Neuronal stem cell (in vitro differentiated cells): ENCODE measurements around the gene ARHGAP42.

Experiments
- DNase-seq: peaks from one replicate; pipeline ENCODE4 v3.0.0-alpha.2; 2013; ENCODE audit warnings: low spot score
- H2AFZ ChIP-seq: one replicate; pipeline ENCODE4 v1.6.1; 2013; ENCODE audit warnings: mild to moderate bottlenecking, low read length, inconsistent platforms
- H2AK5ac ChIP-seq: 2 replicates; pipeline ENCODE4 v1.6.1; 2013; ENCODE audit warnings: low read depth, mild to moderate bottlenecking, inconsistent platforms, low read length, moderate library complexity, mixed read lengths
- H2BK120ac ChIP-seq: 2 replicates; pipeline ENCODE4 v1.6.1; 2013; ENCODE audit warnings: low read depth, mild to moderate bottlenecking, inconsistent platforms, low read length, moderate library complexity, mixed read lengths
- H2BK12ac ChIP-seq: one replicate; pipeline ENCODE4 v1.6.1; 2013; ENCODE audit warnings: low read length, inconsistent platforms
- H2BK15ac ChIP-seq: 2 replicates; pipeline ENCODE4 v1.6.1; 2013; ENCODE audit warnings: mild to moderate bottlenecking, low read length, inconsistent platforms, mixed read lengths
- H2BK5ac ChIP-seq: one replicate; pipeline ENCODE4 v1.6.1; 2013; ENCODE audit warnings: inconsistent platforms, mild to moderate bottlenecking, low read length, moderate library complexity
- H3K14ac ChIP-seq: one replicate; pipeline ENCODE4 v1.6.1; 2013; ENCODE audit warnings: low read length, inconsistent platforms
- H3K18ac ChIP-seq: 2 replicates; pipeline ENCODE4 v1.6.1; 2013; ENCODE audit warnings: low read length, inconsistent platforms
- H3K23ac ChIP-seq: 2 replicates; pipeline ENCODE4 v1.6.1; 2013; ENCODE audit warnings: low read depth, mild to moderate bottlenecking, mixed read lengths, low read length, inconsistent platforms; ENCODE audit not compliant: poor library complexity
- H3K27ac ChIP-seq: replicated peaks from 3 replicates; pipeline ENCODE4 v1.5.1; 2013; ENCODE audit warnings: low read length, inconsistent platforms
- H3K27me3 ChIP-seq, 3 experiments: 2 replicates each; pipeline ENCODE4 v1.6.1; 2013; ENCODE audit warnings: low read length in 3 of 3, mild to moderate bottlenecking in 2 of 3, inconsistent platforms in 1 of 3, low read depth in 1 of 3, mixed read lengths in 1 of 3, moderate library complexity in 1 of 3; ENCODE audit not compliant: control insufficient read depth in 3 of 3, insufficient read depth in 3 of 3
- H3K36me3 ChIP-seq, 2 donors: replicated peaks in 1 of 2; 2 replicates each; pipeline ENCODE4 v1.6.1; 2013; ENCODE audit warnings: low read length in 2 of 2; ENCODE audit not compliant: control insufficient read depth in 2 of 2, insufficient read depth in 2 of 2
- H3K4ac ChIP-seq: 2 replicates; pipeline ENCODE4 v1.6.1; 2013; ENCODE audit warnings: inconsistent platforms, mild to moderate bottlenecking, low read length, moderate library complexity
- H3K4me1 ChIP-seq, 2 donors: 1 replicate in 1 of 2; 2 replicates in 1 of 2; pipeline ENCODE4 v1.6.1; 2013; ENCODE audit warnings: low read length in 2 of 2, low read depth in 1 of 2; ENCODE audit not compliant: control insufficient read depth in 2 of 2, insufficient read depth in 1 of 2
- H3K4me2 ChIP-seq: one replicate; pipeline ENCODE4 v1.6.1; 2013; ENCODE audit warnings: mild to moderate bottlenecking, low read length, inconsistent platforms; ENCODE audit not compliant: insufficient read depth, poor library complexity, severe bottlenecking
- H3K4me3 ChIP-seq, 2 donors: 2 replicates each; pipeline ENCODE4 v1.5.1; 2013; ENCODE audit warnings: low read length in 2 of 2, mild to moderate bottlenecking in 2 of 2, inconsistent platforms in 1 of 2, moderate library complexity in 1 of 2
- H3K79me1 ChIP-seq: one replicate; pipeline ENCODE4 v1.6.1; 2013; ENCODE audit warnings: low read depth, mild to moderate bottlenecking, inconsistent platforms, low read length, moderate library complexity
- H3K9ac ChIP-seq: one replicate; pipeline ENCODE4 v1.6.1; 2013; ENCODE audit warnings: mild to moderate bottlenecking, low read depth, low read length, inconsistent platforms; ENCODE audit not compliant: poor library complexity
- H3K9me3 ChIP-seq, 2 donors: replicated peaks in 1 of 2; 2 replicates each; pipeline versions ENCODE3 to v1.6.1; 2013; ENCODE audit warnings: low read length in 2 of 2, mild to moderate bottlenecking in 2 of 2, inconsistent platforms in 1 of 2, low read depth in 1 of 2, mixed read lengths in 1 of 2, moderate library complexity in 1 of 2; ENCODE audit not compliant: control insufficient read depth in 2 of 2, insufficient read depth in 1 of 2
- H4K8ac ChIP-seq: one replicate; pipeline ENCODE4 v1.6.1; 2013; ENCODE audit warnings: low read depth, mild to moderate bottlenecking, inconsistent platforms, low read length, moderate library complexity
- H4K91ac ChIP-seq: one replicate; pipeline ENCODE4 v1.6.1; 2013; ENCODE audit warnings: low read length, low read depth, mild to moderate bottlenecking, inconsistent platforms; ENCODE audit not compliant: poor library complexity
- WGBS, 2 donors: extraction: QIAGEN DNeasy Blood & Tissue Kit; methylation state at CpG; one replicate each; pipeline ENCODE4 v1.1.7; 2013; ENCODE audit warnings: missing lambda C conversion rate in 2 of 2, mixed read lengths in 1 of 2; ENCODE audit not compliant: insufficient read length in 2 of 2, insufficient replicate concordance in 1 of 2; ENCODE audit errors: extremely low coverage in 2 of 2; 5-methylcytosine and 5-hydroxymethylcytosine counted together

ARHGAP42 gene

DNA sequence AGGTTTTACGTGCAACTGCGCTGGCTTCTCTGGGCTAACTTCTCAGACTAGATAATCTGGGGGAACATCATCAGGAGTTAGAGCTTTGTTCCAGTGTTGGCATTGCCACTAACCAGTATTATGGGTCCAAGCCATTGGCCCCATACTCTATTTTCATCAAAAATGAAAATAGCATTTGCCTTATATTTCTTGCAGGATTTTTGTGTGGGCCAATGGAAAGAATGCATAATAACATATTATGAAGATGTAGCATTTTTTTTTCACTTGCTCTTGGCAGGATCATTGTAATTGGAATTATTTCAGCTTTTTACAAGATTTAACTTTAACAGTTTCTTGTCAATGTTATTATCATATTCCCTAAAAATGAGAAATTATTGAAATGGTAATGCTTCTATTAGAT is 16.1 kb downstream of the ARHGAP42 start:
- Histone ChIP-seq H3K4me2 (no peak overlapping the region), H3K4me3 (no peak overlapping the region), H3K9me3 (peaks cover 0 to 6% of the 10 kb centered on the region in 2 donors), H3K23ac (no peak overlapping the region), H3K4me1 (peaks cover 0 to 5% of the 10 kb centered on the region in 2 donors), H3K27ac (no peak overlapping the region), H3K14ac (no peak overlapping the region), H3K79me1 (no peaks in the 10 kb centered on the region), H3K18ac (no peak overlapping the region), H2BK12ac (no peak overlapping the region), H2AFZ (no peak overlapping the region), H4K8ac (no peak overlapping the region), H3K36me3 (no peaks in the 10 kb centered on the region), H3K4ac (no peak overlapping the region), H2BK15ac (no peak overlapping the region), H3K9ac (no peak overlapping the region), H2AK5ac (no peak overlapping the region), H2BK5ac (no peak overlapping the region), H2BK120ac (no peak overlapping the region), H3K27me3 (no peaks in the 10 kb centered on the region), H4K91ac (no peak overlapping the region)
- no CpG with 5 or more reads among the region's 2 CpGs for WGBS, 2 donors
- no peak for DNase-seq

DNA sequence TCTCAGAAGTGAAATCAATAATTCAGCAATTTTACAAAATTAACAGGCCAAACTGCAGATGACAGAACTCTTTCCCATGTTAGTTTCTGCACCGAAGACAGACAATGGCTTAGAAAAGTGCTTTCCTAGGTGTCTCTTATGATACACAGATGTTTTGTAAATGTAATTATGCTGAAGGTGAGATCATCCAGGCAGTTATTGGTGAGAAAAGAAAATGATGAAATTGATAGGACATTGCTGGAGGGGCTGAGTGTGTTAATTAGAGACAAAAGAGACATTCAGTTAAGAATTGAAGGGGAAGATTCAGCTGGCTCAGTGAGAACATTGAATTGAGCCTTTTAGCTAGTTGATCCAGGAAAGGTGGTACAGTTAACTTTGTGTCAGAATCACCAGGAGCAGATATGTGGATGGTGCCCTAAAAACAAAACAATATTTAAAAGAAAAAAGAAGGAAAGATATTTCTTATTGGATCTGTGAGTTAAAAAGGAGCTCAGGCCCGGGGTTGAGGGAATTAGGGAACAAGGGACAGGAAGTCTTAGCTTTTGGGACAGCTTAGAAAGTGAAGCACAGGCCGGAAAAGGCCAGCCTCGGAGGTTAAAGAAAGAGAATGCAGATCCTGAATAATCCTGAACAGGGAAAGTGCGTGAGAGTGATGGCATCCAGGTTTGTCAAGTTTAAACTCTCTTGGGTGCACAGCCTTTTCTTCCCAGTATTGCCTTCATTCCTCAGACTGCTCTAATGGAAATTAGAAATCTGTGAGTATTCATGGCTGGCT is 16.9 kb downstream of the ARHGAP42 start:
- DNase-seq: no peak
- H3K36me3 ChIP-seq: no peaks in the 10 kb centered on the region

DNA sequence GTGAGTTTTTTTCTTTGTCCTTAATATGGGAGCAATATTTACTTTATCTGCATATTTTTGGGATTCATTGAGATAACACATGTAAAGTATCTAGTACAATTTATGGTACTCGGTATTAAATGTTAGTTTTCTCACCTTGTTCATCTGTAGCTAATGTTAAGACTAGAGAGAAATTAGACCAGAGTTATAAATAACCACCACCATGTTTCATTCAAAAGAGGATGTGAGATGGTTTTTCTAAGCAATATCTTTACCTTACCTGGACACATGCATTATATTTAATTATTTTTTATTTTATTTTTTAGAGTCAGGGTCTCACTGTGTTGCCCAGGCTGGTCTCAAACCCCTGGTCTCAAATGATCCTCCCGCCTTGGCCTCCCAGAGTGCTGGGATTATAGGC is 18.4 kb downstream of the ARHGAP42 start:
- Histone ChIP-seq H3K4ac (no peak overlapping the region), H2BK120ac (no peak overlapping the region), H2BK15ac (no peak overlapping the region), H3K9ac (no peak overlapping the region), H3K23ac (no peak overlapping the region), H3K79me1 (no peaks in the 10 kb centered on the region), H3K18ac (no peak overlapping the region), H4K8ac (no peak overlapping the region), H3K4me3 (no peak overlapping the region), H2AK5ac (no peak overlapping the region), H2BK12ac (no peak overlapping the region), H3K4me1 (peaks cover 0 to 5% of the 10 kb centered on the region in 2 donors), H3K14ac (no peak overlapping the region), H3K27me3 (no peaks in the 10 kb centered on the region), H3K9me3 (peaks cover 0 to 6% of the 10 kb centered on the region in 2 donors), H2AFZ (no peak overlapping the region), H2BK5ac (no peak overlapping the region), H3K36me3 (no peaks in the 10 kb centered on the region), H3K27ac (no peak overlapping the region), H3K4me2 (no peak overlapping the region), H4K91ac (no peak overlapping the region)
- DNase-seq: no peak
- WGBS, 2 donors: no CpG with 5 or more reads among the region's 2 CpGs

More for the DNA sequence above, 16.9 kb downstream of the ARHGAP42 start:
- no peak overlapping the region for H2AK5ac ChIP-seq
- H3K27ac ChIP-seq: no peak overlapping the region
- H3K9me3 ChIP-seq: peaks cover 0 to 6% of the 10 kb centered on the region in 2 donors
- no peak overlapping the region for H3K14ac ChIP-seq
- no peaks in the 10 kb centered on the region for H3K27me3 ChIP-seq
- H2AFZ ChIP-seq: peak overlapping the region; percentile 3
- H3K9ac ChIP-seq: no peak overlapping the region
- no CpG with 5 or more reads among the region's 5 CpGs for WGBS, 2 donors
- H2BK12ac ChIP-seq: no peak overlapping the region
- H3K23ac ChIP-seq: no peak overlapping the region
- no peak overlapping the region for H3K4me2 ChIP-seq
- no peak overlapping the region for H2BK5ac ChIP-seq
- no peak overlapping the region for H3K4me3 ChIP-seq
- H3K18ac ChIP-seq: no peak overlapping the region
- no peak overlapping the region for H2BK15ac ChIP-seq
- peaks cover 0 to 5% of the 10 kb centered on the region in 2 donors for H3K4me1 ChIP-seq
- no peak overlapping the region for H4K8ac ChIP-seq
- no peak overlapping the region for H2BK120ac ChIP-seq
- no peak overlapping the region for H4K91ac ChIP-seq
- H3K79me1 ChIP-seq: no peaks in the 10 kb centered on the region
- H3K4ac ChIP-seq: no peak overlapping the region

DNA sequence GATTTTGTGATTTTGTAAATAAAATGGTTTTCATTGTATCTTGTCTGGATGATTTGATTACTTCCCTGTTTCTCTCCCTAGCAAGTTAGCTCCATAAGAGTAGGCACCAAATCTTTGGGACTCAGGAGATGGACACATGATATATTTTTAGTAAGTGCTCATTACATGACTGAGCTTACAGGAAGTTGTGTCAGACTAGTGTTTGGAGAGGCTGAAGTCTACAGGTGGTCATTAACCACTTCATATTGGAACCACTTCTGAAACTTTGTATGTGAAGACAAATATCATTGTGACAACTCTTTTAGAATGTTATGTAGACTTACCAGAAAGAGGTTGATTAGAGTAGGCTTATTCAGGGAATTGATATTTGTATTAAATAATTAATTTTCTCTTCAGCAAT is 19.1 kb downstream of the ARHGAP42 start:
- Histone ChIP-seq H3K4me3 (no peak overlapping the region), H3K27me3 (no peaks in the 10 kb centered on the region), H2BK15ac (no peak overlapping the region), H3K9ac (no peak overlapping the region), H3K4me1 (peaks cover 0 to 5% of the 10 kb centered on the region in 2 donors), H2BK120ac (no peak overlapping the region), H2AFZ (no peak overlapping the region), H2BK5ac (no peak overlapping the region), H4K8ac (no peak overlapping the region), H3K4ac (no peak overlapping the region), H3K36me3 (no peaks in the 10 kb centered on the region), H3K23ac (no peak overlapping the region), H2AK5ac (no peak overlapping the region), H3K9me3 (peaks cover 0 to 4% of the 10 kb centered on the region in 2 donors), H3K79me1 (no peaks in the 10 kb centered on the region), H3K27ac (no peak overlapping the region), H2BK12ac (no peak overlapping the region), H3K4me2 (no peak overlapping the region), H3K18ac (no peak overlapping the region), H3K14ac (no peak overlapping the region), H4K91ac (no peak overlapping the region)
- DNase-seq: no peak
